HG03521 (cell line): ENCODE measurements around the gene RFX4.

ENCODE experiments used
- ATAC-seq: cut with Tn5 transposase; IDR thresholded peaks from one replicate; pipeline ENCODE4 v1.9.1; 2021; ENCODE audit warnings: mild to moderate bottlenecking, moderate library complexity; ENCODE audit not compliant: unreplicated experiment

RFX4 gene

GRCh38 chr12:106645465-106646330, 62.9 kb downstream of the RFX4 start:
- ATAC-seq, result no peak

GRCh38 chr12:106646472-106646871, 63.7 kb downstream of the RFX4 start:
- ATAC-seq, result no peak

- ATAC-seq, result no peak
These were observed 65.2 kb downstream of the RFX4 start for GRCh38 chr12:106647793-106648514.

- ATAC-seq, result no peak
These were observed 65.9 kb downstream of the RFX4 start for GRCh38 chr12:106648736-106649135.

- ATAC-seq, result no peak
These were observed 68.7 kb downstream of the RFX4 start for GRCh38 chr12:106651552-106651951.

GRCh38 chr12:106652510-106653015, 69.8 kb downstream of the RFX4 start:
- ATAC-seq, result no peak

- no peak for ATAC-seq
These were observed 72.8 kb downstream of the RFX4 start for GRCh38 chr12:106655577-106655976.

- ATAC-seq, result no peak
These were observed 74.7 kb downstream of the RFX4 start for GRCh38 chr12:106657488-106657887.

- ATAC-seq, result no peak
These were observed 80.6 kb downstream of the RFX4 start for GRCh38 chr12:106663385-106663784.

- no peak for ATAC-seq
These were observed 86.4 kb downstream of the RFX4 start for GRCh38 chr12:106669216-106669615.

- no peak for ATAC-seq
These were observed 87.3 kb downstream of the RFX4 start for GRCh38 chr12:106670131-106670530.

GRCh38 chr12:106671840-106672239, 89.0 kb downstream of the RFX4 start:
- ATAC-seq, result no peak

GRCh38 chr12:106672314-106673025, 89.7 kb downstream of the RFX4 start:
- no peak for ATAC-seq

GRCh38 chr12:106673141-106673540, 90.3 kb downstream of the RFX4 start:
- ATAC-seq, result no peak

GRCh38 chr12:106675651-106676435, 93.0 kb downstream of the RFX4 start:
- no peak for ATAC-seq

- ATAC-seq, result no peak
These were observed 96.8 kb downstream of the RFX4 start for GRCh38 chr12:106679574-106679973.

GRCh38 chr12:106680280-106680679, 97.5 kb downstream of the RFX4 start:
- no peak for ATAC-seq

GRCh38 chr12:106681210-106681609, 98.4 kb downstream of the RFX4 start:
- no peak for ATAC-seq

- no peak for ATAC-seq
These were observed 99.9 kb downstream of the RFX4 start for GRCh38 chr12:106682594-106683234.

- no peak for ATAC-seq
These were observed 101.7 kb downstream of the RFX4 start for GRCh38 chr12:106684497-106684896.
